ENCODE data around the gene MEGF6.

GRCh38 chr1:3494321-3495308, 116.7 kb downstream of the MEGF6 start:
- no peak for TF ChIP-seq CTCF (IDR thresholded peaks at IDR 0.05; ENCODE audit: insufficient read depth, low read length)
- TF ChIP-seq POLR2AphosphoS5 (IDR thresholded peaks at IDR 0.05; ENCODE audit: low read depth), result no peak
